PFSK-1 (cell line): ENCODE data around the gene KHDC4.

Source experiments
- FOXP2 ChIP-seq: optimal IDR thresholded peaks from 2 replicates; pipeline ENCODE3; 2011; ENCODE audit warnings: borderline replicate concordance, control low read depth, inconsistent platforms; ENCODE audit not compliant: insufficient read depth; ENCODE audit errors: extremely low read length, extremely low read depth
- POLR2AphosphoS5 ChIP-seq: IDR thresholded peaks from 2 replicates; pipeline ENCODE4 v1.6.1; 2012; ENCODE audit warnings: low read depth, mild to moderate bottlenecking, control low read depth, low read length, moderate library complexity
- SIN3A ChIP-seq: IDR thresholded peaks from 2 replicates; pipeline ENCODE4 v1.6.1; 2012; ENCODE audit warnings: mild to moderate bottlenecking, low read length, moderate library complexity, borderline replicate concordance; ENCODE audit not compliant: insufficient read depth
- TAF1 ChIP-seq: IDR thresholded peaks from 2 replicates; pipeline ENCODE4 v1.6.1; 2012; ENCODE audit warnings: low read length, control low read depth, borderline replicate concordance; ENCODE audit not compliant: insufficient read depth
- TF ChIP-seq, protein P1 (sequence below), 2 experiments: IDR thresholded peaks; 2 replicates each; pipeline versions ENCODE4 v1.6.1 to v1.8.0; 2011 to 2012; ENCODE audit warnings: low read depth in 2 of 2, low read length in 2 of 2, control low read depth in 1 of 2, inconsistent platforms in 1 of 2, mild to moderate bottlenecking in 1 of 2, moderate library complexity in 1 of 2; ENCODE audit not compliant: insufficient read depth in 1 of 2

DNA sequence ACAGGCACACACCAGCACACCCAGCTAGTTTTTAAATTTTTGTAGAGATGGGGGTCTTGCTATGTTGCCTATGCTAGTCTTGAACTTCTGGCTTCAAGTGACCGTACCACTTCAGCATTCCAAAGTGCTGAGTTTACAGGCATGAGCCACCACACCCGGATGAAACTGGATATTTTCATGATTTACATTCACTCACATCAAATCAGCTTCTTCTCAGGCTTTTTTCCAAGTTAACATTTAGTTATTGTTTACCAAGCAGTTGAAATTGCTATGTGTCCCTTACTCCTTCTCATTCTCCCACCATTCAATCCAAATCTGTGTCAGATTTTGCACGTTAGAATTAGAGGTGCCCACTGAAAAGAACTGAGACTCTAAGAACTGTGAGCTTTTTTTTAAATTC is 41.4 kb downstream of the KHDC4 start:
- TF ChIP-seq POLR2AphosphoS5 (no peak), SIN3A (no peak), TAF1 (no peak), FOXP2 (no peak)
- TF ChIP-seq, protein P1, sequence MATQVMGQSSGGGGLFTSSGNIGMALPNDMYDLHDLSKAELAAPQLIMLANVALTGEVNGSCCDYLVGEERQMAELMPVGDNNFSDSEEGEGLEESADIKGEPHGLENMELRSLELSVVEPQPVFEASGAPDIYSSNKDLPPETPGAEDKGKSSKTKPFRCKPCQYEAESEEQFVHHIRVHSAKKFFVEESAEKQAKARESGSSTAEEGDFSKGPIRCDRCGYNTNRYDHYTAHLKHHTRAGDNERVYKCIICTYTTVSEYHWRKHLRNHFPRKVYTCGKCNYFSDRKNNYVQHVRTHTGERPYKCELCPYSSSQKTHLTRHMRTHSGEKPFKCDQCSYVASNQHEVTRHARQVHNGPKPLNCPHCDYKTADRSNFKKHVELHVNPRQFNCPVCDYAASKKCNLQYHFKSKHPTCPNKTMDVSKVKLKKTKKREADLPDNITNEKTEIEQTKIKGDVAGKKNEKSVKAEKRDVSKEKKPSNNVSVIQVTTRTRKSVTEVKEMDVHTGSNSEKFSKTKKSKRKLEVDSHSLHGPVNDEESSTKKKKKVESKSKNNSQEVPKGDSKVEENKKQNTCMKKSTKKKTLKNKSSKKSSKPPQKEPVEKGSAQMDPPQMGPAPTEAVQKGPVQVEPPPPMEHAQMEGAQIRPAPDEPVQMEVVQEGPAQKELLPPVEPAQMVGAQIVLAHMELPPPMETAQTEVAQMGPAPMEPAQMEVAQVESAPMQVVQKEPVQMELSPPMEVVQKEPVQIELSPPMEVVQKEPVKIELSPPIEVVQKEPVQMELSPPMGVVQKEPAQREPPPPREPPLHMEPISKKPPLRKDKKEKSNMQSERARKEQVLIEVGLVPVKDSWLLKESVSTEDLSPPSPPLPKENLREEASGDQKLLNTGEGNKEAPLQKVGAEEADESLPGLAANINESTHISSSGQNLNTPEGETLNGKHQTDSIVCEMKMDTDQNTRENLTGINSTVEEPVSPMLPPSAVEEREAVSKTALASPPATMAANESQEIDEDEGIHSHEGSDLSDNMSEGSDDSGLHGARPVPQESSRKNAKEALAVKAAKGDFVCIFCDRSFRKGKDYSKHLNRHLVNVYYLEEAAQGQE (IDR thresholded peaks at IDR 0.05; ENCODE audit: insufficient read depth in 1 of 2, low read depth in 2 of 2, low read length in 2 of 2): no peak
